ENCODE results near the gene NCOA6.

NCOA6 gene

GRCh38 chr20:34676642-34677373 lies 148.6 kb downstream of the NCOA6 start, which contains the start of gene PIGU:
TSS of gene PIGU (minus strand) at chr20:34677092. CDS start at chr20:34677085, 7 bp downstream.
- DNase-seq (ENCODE audit: low read depth, low spot score): peak; percentile 93

GRCh38 chr20:34675993-34676641 lies 149.3 kb downstream of the NCOA6 start:
- peak overlapping the region; percentile 79 for H3K4me3 ChIP-seq (ENCODE audit: low read length)
- DNase-seq (ENCODE audit: low read depth, low spot score): no peak

More at GRCh38 chr20:34676642-34677373, 148.6 kb downstream of the NCOA6 start, which contains the start of gene PIGU:
- peak within 1 kb of the TSS; percentile 79 for H3K4me3 ChIP-seq (ENCODE audit: low read length)

- no peak overlapping the region for H3K4me3 ChIP-seq (ENCODE audit: low read length)
- no peak for DNase-seq (ENCODE audit: low read depth, low spot score)
Measured at GRCh38 chr20:34675561-34675960, 149.9 kb downstream of the NCOA6 start.

GRCh38 chr20:34673412-34673811 lies 152.0 kb downstream of the NCOA6 start:
- DNase-seq (ENCODE audit: low read depth, low spot score): no peak
- H3K4me3 ChIP-seq (ENCODE audit: low read length): no peak overlapping the region

- DNase-seq (ENCODE audit: low read depth, low spot score): no peak
- H3K4me3 ChIP-seq (ENCODE audit: low read length): no peak overlapping the region
Measured at GRCh38 chr20:34669094-34669493, 156.4 kb downstream of the NCOA6 start.
